GM18951 (cell line): ENCODE measurements around the gene LTO1.
"Not testable (repeated sequence)": the region's sequence is repeated elsewhere in the genome, so short reads cannot be mapped to it uniquely, and the experiment has no call there.

Experiments used
- POLR2A ChIP-seq: IDR thresholded peaks from 4 replicates; pipeline ENCODE4 v1.6.1; 2011; ENCODE audit warnings: mild to moderate bottlenecking; ENCODE audit not compliant: insufficient read length, insufficient read depth; ENCODE audit errors: extremely low read depth
- in situ Hi-C: fragments of 300-500 bp; cut with MboI; formaldehyde crosslinking; loops from one replicate; pipeline ENCODE4 v1.12.0; 2022; ENCODE audit warnings: low sequenced_read_pairs, mixed read lengths, inconsistent platforms; ENCODE audit not compliant: unreplicated experiment

LTO1 gene

DNA sequence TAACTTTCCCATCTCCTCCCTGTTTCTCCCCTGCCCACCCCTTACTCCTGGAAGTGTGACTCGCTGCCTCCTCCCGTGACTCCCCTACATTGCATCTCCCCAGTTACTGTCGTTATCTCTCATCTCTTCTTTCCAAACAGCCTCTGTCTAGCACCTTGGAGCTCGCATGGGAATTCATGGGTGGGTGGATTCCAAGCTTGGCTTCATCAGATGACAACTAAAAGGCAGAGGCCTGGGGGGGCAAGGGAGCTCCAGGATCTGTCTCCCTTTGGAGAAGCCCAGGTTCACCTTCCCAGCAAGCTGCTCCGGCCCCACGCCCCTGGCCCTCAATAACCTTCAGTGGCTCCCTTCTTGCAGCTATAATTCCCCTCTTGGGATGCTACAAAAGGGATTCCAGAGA, 41.1 kb downstream of the LTO1 start:
- in situ Hi-C loops, result loop anchor here (25.0 kb wide), 1 partner anchor 347 kb away; the partner anchor contains the start of gene MYEOV

DNA sequence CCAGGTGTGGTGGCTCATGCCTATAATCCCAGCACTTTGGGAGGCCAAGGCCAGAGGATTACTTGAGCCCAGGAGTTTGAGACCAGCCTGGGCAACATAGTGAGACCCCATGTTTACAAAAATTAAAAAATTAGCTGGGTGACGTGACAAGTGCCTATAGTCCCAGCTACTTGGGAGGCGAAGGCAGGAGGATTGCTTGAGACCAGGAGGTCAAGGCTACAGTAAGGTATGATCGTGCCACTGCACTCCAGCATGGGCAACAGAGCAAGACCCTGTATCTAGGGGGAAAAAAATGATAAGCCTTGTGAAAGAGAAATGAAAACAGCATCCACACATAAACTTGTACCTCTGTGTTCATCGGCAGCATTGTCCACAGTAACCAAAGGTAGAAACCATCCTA, 42.3 kb downstream of the LTO1 start:
- in situ Hi-C loops, result loop anchor here (25.0 kb wide), 1 partner anchor 346 kb away; the partner anchor contains the start of gene MYEOV
- TF ChIP-seq POLR2A, result no peak

More for the DNA sequence above, 41.1 kb downstream of the LTO1 start:
- TF ChIP-seq POLR2A, result no peak

DNA sequence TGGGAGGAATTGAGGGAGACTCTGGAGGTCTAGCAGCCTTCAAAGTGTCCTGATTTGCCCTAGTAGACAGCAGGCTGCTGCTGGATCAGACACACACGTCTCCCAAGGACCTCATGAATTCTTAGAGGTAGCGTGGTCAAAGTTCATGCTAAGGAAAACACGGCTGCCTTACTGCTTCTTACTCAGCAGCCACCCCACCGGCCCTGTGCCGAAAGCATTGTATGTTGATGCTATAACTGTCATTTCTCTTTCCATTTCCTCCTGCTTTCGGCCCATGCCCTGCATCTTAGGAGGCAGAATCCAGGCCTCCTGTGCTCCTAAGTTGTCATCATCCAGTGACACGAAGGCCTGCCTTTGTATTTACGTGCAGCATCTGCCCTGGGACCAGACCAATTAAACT, 44.7 kb downstream of the LTO1 start:
- in situ Hi-C loops, result loop anchor here (25.0 kb wide), 1 partner anchor 343 kb away; the partner anchor contains the start of gene MYEOV
- TF ChIP-seq POLR2A, result no peak

DNA sequence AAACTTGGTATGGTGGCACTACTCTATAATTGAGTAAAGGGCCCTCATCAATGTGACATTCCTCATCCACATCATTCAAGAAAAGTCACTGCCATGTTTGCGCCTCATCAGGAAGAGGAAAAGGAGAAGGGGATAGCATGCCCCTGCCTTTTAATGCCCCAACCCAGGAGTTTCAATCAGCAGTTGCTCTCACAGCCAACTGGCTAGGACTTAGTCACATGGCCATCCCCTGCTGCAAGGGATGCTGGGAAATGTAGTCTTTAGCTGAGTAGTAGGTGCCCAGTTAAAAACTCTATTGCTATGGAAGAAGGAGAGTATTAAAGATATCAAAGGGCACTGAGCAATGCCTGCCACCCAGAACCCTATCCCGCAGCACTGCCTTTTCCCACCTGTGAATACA, 45.1 kb downstream of the LTO1 start:
- TF ChIP-seq POLR2A, result no peak
- in situ Hi-C loops, result loop anchor here (25.0 kb wide), 1 partner anchor 343 kb away; the partner anchor contains the start of gene MYEOV

DNA sequence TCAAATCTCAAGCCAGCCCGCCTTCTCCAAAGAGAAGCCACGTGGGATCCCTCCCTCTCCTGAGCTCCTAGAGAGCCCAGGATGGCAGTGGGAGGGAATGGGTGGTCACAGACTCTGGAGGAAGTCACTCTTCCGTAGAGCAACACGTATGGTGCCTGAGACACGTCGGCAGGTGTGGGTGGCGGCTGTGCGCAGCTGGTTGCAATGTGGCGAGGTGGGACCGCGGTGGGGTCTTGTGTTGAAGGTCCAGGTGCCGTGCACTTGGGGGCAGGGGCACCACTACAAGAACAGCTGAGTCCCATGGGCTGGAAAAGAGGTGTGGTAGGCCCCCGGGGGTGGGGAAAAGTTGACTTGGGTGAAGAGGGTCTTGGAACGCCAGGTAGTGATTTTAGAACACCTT, 47.6 kb downstream of the LTO1 start:
- in situ Hi-C loops, result loop anchor here (25.0 kb wide), 1 partner anchor 340 kb away; the partner anchor contains the start of gene MYEOV
- no peak for TF ChIP-seq POLR2A

DNA sequence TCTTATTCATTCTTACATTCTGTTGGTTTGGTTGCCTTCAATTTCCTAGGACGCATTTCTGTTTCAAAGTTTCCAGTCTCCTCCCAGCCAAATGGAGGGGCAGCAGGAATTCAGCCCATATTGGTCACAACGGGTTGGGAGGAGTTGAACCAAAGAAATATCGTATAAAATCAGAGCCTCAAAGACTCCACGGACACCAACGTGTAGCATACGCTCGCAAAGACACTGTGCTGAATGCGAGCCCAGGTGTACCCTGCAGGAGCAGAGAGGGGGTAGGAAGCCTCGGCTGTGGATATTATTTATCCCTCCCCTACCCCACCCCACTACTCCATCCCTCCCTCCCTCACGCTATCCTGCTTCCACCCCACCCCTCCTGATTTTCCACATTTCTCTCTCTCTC, 49.7 kb downstream of the LTO1 start:
- no peak for TF ChIP-seq POLR2A
- in situ Hi-C loops, result loop anchor here (25.0 kb wide), 1 partner anchor 338 kb away; the partner anchor contains the start of gene MYEOV

DNA sequence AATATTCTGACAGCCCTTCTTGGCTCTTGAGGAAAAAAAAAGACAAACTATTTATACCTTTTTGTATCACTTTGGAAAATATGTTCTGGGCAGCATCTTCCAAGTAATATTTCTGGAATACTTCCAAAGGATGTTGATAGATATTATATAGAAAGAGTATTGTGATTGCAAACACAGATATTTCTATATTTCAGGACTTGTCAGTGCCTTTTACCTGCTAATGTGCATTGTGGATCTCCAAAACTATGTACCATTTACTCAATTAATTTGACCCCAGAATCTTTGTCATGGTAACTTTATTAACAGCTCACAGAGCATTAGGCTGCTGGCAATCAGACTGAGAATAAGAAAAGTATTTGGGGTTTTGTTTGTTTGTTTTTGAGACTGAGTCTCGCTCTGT, 50.9 kb downstream of the LTO1 start:
- in situ Hi-C loops, result no loop called here
- no peak for TF ChIP-seq POLR2A

DNA sequence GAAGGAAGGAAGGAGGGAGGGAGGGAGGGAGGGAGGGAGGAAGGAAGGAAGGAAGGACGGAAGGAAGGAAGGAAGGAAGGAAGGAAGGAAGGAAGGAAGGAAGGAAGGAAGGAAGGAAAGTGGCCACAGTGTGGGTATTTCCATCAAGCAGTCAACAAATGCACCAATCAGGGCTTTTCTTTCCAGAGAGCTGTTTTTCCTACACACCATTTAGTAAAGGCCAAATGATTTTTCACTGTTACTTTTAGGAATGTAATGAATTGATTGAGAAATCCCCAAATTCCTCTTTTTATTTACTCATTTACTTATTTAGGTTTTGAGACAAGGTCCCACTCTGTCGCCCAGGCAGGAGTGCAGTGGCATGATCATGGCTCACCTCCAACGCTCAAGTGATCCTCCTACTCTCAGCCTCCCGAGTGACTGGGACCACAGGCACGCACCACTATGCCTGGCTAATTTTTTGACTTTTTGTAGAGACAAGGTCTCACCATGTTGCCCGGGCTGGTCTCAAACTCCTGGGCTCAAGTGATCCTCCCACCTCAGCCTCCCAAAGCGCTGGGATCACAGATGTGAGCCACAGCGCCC, 53.0 kb downstream of the LTO1 start:
- in situ Hi-C loops, result not testable (repeated sequence)

DNA sequence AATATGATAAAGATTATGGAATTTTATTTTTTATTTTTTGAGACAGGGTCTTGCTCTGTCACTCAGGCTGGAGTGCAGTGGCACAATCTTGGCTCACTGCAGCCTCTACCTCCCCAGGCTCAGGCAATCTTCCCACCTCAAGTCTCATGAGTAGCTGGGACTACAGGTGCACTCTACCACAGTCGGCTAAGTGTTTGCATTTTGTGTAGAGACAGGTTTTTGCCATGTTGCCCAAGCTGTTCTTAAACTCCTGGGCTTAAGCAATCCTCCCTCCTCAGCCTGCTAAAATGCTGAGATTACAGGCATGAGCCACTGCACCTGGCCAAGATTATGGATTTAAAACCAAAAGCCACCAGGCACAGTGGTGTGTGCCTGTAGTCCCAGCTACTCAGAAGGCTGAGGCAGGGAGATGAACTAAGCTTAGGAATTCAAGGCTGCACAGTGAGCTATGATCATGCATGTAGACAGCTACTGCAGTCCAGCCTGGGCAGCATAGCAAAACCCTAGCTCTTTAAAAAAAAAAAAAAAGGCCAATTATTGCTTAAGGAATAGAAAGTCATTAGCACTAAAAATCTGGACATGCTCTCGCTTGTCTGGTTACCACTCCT, 54.4 kb downstream of the LTO1 start:
- no peak for TF ChIP-seq POLR2A
- in situ Hi-C loops, result no loop called here

DNA sequence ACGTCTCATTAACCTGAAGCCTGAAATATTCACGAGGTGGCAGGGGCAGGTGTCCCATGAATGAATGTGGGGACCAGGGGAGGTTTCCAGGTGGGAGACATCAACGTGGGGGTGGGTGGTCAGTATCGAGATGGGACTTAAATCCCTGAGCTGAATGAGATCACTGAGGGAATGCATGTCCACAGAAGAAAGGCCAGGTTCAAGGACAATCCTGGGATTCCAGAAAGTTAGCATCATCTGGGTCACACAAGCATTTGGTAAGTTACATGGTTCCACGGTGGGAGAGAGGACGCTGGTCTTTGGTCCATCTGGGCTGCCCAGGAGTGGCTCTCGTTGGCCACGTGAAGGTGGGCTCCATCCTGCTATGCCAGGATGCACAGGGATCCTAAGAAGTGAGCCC, 56.9 kb downstream of the LTO1 start:
- no peak for TF ChIP-seq POLR2A
- in situ Hi-C loops, result no loop called here

DNA sequence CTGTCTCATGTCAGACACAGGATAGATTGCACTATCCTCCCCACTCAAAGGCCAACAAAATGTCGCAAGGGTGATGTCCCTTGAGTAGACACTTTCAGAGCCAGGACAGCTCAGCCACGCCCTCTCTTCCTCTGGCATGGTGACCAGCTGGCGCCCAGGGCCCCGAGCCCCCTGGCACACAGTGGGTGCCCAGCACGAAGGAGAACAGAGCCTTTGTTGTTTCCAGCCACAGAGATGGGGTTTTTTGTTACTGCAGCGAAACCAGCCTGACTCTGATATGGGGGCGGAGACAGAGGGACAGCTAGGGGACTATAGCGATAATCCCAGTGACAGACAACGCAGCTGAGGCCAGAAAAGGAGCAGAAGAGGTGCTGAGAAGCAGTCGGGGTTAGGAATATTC, 57.5 kb downstream of the LTO1 start:
- no peak for TF ChIP-seq POLR2A
- in situ Hi-C loops, result no loop called here

DNA sequence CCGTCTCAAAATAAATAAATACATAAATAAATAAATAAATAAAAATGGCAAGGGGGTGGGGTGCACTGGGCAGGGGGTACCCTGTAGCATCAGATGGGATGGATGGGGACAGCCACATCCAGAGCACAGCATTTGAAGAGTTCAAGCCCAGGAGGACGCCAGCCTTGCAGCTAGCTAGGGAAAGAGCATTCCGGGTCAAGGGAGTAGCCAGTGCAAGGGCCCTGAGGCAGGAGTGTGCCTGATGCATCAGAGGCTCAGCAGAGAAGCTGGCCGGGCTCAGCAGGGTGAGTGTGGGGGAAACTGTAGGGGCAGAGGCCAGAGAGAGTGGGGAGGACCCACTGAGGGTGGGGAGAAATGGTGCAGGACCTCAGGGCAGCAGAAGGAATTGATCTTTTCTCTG, 57.9 kb downstream of the LTO1 start:
- in situ Hi-C loops, result no loop called here
- no peak for TF ChIP-seq POLR2A
